PFSK-1 (cell line): Measurements from ENCODE around the gene MBOAT2.

ENCODE experiments used
- FOXP2 ChIP-seq: optimal IDR thresholded peaks from 2 replicates; pipeline ENCODE3; 2011; ENCODE audit warnings: borderline replicate concordance, control low read depth, inconsistent platforms; ENCODE audit not compliant: insufficient read depth; ENCODE audit errors: extremely low read length, extremely low read depth
- POLR2AphosphoS5 ChIP-seq: IDR thresholded peaks from 2 replicates; pipeline ENCODE4 v1.6.1; 2012; ENCODE audit warnings: low read depth, mild to moderate bottlenecking, control low read depth, low read length, moderate library complexity
- REST ChIP-seq, 2 experiments: IDR thresholded peaks; 2 replicates each; pipeline versions ENCODE4 v1.6.1 to v1.8.0; 2011 to 2012; ENCODE audit warnings: low read depth in 2 of 2, low read length in 2 of 2, control low read depth in 1 of 2, inconsistent platforms in 1 of 2, mild to moderate bottlenecking in 1 of 2, moderate library complexity in 1 of 2; ENCODE audit not compliant: insufficient read depth in 1 of 2
- SIN3A ChIP-seq: IDR thresholded peaks from 2 replicates; pipeline ENCODE4 v1.6.1; 2012; ENCODE audit warnings: mild to moderate bottlenecking, low read length, moderate library complexity, borderline replicate concordance; ENCODE audit not compliant: insufficient read depth
- TAF1 ChIP-seq: IDR thresholded peaks from 2 replicates; pipeline ENCODE4 v1.6.1; 2012; ENCODE audit warnings: low read length, control low read depth, borderline replicate concordance; ENCODE audit not compliant: insufficient read depth

The MBOAT2 gene

DNA sequence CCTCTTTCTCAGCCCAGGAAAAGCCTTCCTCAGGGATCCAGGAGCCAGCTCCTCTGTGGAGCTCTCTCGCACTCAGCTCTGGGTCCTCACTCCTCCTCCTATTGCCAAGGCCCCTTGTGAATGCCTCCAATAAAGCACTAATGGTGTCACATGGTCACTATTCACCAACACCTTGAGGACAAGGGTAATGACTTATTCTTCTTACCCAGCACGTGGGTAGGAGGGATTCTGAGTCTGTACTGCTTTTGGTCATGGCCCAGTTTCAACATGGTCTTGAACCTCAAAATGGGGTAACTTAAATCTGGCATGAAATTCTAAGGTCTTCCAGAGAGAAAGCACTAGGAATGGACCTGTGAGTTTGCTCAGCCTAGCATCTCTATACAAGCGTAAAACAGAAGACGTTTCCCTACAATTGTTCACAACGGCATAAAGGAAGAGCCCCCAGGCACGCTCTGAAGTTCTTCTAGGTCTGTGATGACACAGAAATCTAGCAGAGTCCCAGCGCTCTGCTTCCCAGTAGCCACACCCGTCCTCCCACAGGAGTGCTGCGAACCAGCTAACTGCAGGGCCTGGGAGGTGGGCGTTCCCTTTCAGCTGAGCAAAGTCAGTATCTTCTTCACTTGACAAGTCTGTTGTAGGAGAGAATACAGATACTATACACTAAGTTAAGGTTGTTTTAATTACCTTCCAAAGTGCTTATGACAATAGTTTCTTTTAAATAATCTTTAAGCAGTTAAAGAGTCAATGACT lies 151.5 kb downstream of the MBOAT2 start:
- no peak for TF ChIP-seq TAF1

GRCh38 chr2:8850845-8851487 lies 152.5 kb downstream of the MBOAT2 start:
- TF ChIP-seq FOXP2 (no peak), TAF1 (no peak), POLR2AphosphoS5 (no peak), REST (IDR thresholded peaks at IDR 0.05; ENCODE audit: insufficient read depth in 1 of 2, low read depth in 2 of 2, low read length in 2 of 2) (no peak), SIN3A (no peak)

DNA sequence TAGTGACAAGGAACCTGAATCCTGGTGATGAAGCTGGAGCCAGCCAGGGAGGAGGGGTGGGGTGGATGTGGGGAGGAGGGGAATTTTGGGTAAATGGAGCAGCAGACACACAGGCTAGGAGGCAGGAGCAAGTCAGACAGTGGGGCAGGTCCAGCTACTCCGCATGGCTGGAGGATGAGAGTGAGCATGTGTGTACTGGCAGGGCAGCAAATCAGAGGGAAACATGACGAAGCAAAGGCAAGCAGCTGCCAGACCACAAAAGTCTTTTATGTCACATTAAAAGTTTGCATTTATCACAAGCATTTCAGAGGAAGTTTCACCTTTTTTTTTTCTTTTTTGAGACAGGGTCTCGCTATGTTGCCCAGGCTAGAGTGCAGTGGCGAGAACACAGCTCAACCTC lies 154.2 kb downstream of the MBOAT2 start:
- TF ChIP-seq TAF1, result no peak
- no peak for TF ChIP-seq FOXP2
- no peak for TF ChIP-seq SIN3A

- no peak for TF ChIP-seq FOXP2
- no peak for TF ChIP-seq SIN3A
- TF ChIP-seq TAF1, result no peak
- no peak for TF ChIP-seq POLR2AphosphoS5
- TF ChIP-seq REST (IDR thresholded peaks at IDR 0.05; ENCODE audit: insufficient read depth in 1 of 2, low read depth in 2 of 2, low read length in 2 of 2), result no peak
These were observed 155.0 kb downstream of the MBOAT2 start for GRCh38 chr2:8848328-8849100.

GRCh38 chr2:8847400-8847799 lies 156.1 kb downstream of the MBOAT2 start:
- no peak for TF ChIP-seq FOXP2
- no peak for TF ChIP-seq SIN3A
- no peak for TF ChIP-seq REST (IDR thresholded peaks at IDR 0.05; ENCODE audit: insufficient read depth in 1 of 2, low read depth in 2 of 2, low read length in 2 of 2)
- TF ChIP-seq TAF1, result no peak
